PFSK-1 (cell line): ENCODE measurements around the gene PARD6B.

Experiments
- FOXP2 ChIP-seq: optimal IDR thresholded peaks from 2 replicates; pipeline ENCODE3; 2011; ENCODE audit warnings: borderline replicate concordance, control low read depth, inconsistent platforms; ENCODE audit not compliant: insufficient read depth; ENCODE audit errors: extremely low read length, extremely low read depth
- POLR2AphosphoS5 ChIP-seq: IDR thresholded peaks from 2 replicates; pipeline ENCODE4 v1.6.1; 2012; ENCODE audit warnings: low read depth, mild to moderate bottlenecking, control low read depth, low read length, moderate library complexity
- SIN3A ChIP-seq: IDR thresholded peaks from 2 replicates; pipeline ENCODE4 v1.6.1; 2012; ENCODE audit warnings: mild to moderate bottlenecking, low read length, moderate library complexity, borderline replicate concordance; ENCODE audit not compliant: insufficient read depth
- TAF1 ChIP-seq: IDR thresholded peaks from 2 replicates; pipeline ENCODE4 v1.6.1; 2012; ENCODE audit warnings: low read length, control low read depth, borderline replicate concordance; ENCODE audit not compliant: insufficient read depth
- TF ChIP-seq, protein P1 (sequence below), 2 experiments: IDR thresholded peaks; 2 replicates each; pipeline versions ENCODE4 v1.6.1 to v1.8.0; 2011 to 2012; ENCODE audit warnings: low read depth in 2 of 2, low read length in 2 of 2, control low read depth in 1 of 2, inconsistent platforms in 1 of 2, mild to moderate bottlenecking in 1 of 2, moderate library complexity in 1 of 2; ENCODE audit not compliant: insufficient read depth in 1 of 2

The PARD6B gene

DNA sequence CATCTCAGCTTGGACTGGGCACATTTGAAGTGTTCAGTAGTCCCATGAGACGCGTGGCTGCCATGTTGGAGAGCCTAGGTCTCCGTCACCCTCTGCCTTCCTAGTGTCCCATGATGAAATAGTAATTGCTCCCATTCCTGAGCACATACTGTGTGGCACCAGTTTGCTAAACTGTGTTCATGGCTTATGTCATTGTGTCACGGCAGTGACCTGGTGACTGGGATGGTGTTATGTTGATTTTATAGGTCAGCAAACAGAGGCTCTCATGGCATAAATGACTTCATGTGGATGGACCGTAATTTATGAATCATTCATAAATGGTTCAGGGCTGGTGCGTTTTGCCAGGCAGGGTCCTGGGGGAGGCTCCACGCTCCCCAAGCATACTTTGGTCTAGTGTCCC is 67.3 kb downstream of the PARD6B start:
- TF ChIP-seq TAF1: no peak
- no peak for TF ChIP-seq POLR2AphosphoS5
- TF ChIP-seq, protein P1, sequence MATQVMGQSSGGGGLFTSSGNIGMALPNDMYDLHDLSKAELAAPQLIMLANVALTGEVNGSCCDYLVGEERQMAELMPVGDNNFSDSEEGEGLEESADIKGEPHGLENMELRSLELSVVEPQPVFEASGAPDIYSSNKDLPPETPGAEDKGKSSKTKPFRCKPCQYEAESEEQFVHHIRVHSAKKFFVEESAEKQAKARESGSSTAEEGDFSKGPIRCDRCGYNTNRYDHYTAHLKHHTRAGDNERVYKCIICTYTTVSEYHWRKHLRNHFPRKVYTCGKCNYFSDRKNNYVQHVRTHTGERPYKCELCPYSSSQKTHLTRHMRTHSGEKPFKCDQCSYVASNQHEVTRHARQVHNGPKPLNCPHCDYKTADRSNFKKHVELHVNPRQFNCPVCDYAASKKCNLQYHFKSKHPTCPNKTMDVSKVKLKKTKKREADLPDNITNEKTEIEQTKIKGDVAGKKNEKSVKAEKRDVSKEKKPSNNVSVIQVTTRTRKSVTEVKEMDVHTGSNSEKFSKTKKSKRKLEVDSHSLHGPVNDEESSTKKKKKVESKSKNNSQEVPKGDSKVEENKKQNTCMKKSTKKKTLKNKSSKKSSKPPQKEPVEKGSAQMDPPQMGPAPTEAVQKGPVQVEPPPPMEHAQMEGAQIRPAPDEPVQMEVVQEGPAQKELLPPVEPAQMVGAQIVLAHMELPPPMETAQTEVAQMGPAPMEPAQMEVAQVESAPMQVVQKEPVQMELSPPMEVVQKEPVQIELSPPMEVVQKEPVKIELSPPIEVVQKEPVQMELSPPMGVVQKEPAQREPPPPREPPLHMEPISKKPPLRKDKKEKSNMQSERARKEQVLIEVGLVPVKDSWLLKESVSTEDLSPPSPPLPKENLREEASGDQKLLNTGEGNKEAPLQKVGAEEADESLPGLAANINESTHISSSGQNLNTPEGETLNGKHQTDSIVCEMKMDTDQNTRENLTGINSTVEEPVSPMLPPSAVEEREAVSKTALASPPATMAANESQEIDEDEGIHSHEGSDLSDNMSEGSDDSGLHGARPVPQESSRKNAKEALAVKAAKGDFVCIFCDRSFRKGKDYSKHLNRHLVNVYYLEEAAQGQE (IDR thresholded peaks at IDR 0.05; ENCODE audit: insufficient read depth in 1 of 2, low read depth in 2 of 2, low read length in 2 of 2): no peak

DNA sequence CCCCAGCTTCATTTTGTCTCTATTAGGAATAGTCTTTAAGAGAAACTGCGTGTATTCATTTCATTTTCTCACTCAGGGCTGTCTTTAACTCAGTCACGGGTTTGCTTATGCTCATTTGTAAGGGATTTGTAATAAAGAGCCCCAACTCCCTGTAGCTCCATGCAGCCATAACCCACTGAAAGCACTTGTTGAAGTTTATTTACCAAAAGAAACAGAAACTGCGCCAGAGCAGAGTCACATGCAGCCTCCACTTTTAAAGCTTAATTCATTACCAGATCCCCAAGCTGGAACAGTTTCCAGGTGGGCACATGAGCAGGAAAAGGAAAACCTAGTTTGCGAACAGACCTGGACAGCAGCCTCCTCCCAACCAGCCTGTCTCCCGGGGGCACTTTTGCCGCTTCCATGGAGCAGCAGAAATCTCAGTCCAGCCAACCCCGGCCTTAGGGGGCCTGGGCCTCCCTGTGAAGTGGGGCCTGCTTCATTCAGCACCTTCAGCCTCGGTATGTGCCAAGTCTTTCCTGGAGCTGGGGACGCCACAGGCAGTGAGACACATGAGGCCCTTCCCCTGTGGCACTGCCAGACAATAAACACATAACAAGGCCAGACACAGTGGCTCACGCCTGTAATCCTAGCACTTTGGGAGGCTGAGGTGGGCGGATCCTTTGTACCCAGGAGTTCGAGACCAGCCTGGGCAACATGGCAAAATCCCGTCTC is 68.0 kb downstream of the PARD6B start:
- TF ChIP-seq, protein P1 (IDR thresholded peaks at IDR 0.05; ENCODE audit: insufficient read depth in 1 of 2, low read depth in 2 of 2, low read length in 2 of 2): no peak

DNA sequence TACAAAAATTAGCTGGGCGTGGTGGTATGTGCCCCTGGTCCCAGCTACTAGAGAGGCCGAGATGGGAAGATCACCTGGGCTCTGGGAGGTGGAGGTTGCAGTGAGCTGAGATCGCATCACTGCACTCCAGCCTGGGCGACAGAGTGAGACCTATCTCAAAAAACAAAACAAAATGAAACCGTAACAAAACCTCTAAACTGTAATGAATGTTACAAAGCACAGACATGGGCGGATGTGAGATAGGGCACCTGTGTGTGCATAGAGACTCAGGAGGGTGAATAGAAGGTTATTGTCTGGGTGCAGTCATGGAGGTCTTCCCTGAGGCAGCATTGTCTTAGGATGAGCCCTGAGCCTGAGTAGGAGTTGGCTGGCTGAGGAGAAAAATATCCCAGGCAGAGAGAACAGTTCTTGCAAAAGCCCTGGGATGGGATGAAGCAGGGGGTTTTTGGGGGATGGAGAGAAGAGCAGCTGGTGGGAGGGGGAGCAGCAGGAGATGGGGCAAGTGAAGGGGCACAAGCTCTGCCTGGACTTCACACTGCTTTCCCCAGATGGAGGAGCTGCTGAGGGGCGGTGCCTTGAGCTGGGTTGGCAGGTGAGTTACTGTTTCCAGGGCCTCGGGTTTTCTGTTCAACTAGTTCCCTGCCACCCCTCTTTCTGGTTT is 68.6 kb downstream of the PARD6B start:
- no peak for TF ChIP-seq FOXP2
- no peak for TF ChIP-seq SIN3A
- TF ChIP-seq, protein P1 (IDR thresholded peaks at IDR 0.05; ENCODE audit: insufficient read depth in 1 of 2, low read depth in 2 of 2, low read length in 2 of 2): no peak

DNA sequence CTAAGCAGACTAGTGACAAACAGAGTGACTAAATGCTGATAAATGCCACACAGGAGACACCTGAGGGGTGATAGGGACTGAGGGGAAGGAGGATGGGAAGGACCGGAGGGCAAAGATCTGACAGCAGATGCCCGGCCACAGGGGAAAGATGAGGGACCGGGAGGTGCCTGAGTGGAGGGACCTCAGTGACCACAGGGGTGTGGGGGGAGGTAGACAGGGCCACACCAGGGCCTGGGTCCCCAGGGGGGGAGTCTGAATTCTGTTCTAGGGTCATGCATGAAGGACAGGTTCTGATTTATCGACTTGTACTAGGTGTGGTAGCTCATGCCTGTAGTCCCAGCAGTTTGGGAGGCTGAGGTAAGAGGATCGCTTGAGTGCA is 70.4 kb downstream of the PARD6B start:
- TF ChIP-seq, protein P1 (IDR thresholded peaks at IDR 0.05; ENCODE audit: insufficient read depth in 1 of 2, low read depth in 2 of 2, low read length in 2 of 2): no peak
- no peak for TF ChIP-seq TAF1
- TF ChIP-seq FOXP2: no peak
- TF ChIP-seq POLR2AphosphoS5: no peak
- TF ChIP-seq SIN3A: no peak

DNA sequence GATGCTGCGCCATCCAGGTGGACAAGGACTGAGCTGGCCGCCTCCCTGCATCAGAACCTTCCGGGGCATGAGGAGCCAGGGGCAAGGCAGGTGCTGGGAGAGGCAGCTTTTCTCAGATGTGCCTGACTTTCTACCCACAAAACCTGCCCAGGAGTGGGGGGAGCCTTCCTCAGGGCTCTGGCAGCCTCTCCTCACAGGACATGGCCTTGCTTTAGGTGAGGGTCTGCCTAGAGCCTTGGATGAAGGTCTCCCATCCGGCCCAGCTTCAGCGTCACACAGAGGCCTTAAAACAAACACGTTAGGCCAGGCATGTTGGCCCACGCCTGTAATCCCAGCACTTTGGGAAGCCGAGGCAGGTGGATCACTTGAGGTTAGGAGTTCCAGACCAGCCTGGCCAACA is 70.9 kb downstream of the PARD6B start:
- TF ChIP-seq SIN3A (no peak), POLR2AphosphoS5 (no peak), TAF1 (no peak), FOXP2 (no peak)
- TF ChIP-seq, protein P1 (IDR thresholded peaks at IDR 0.05; ENCODE audit: insufficient read depth in 1 of 2, low read depth in 2 of 2, low read length in 2 of 2): no peak
